Gastrocnemius medialis (tissue), 4 donors: Measurements from ENCODE around the gene MATN1. TPM values are rescaled to one million over a fixed set of nuclear protein-coding genes. Genes with fewer than 3 reads are reported as not detected.

Experiments
- ATAC-seq, 2 donors: fragments of 150-250 bp; one replicate each; pipeline ENCODE4 v1.9.1; 2016
- DNase-seq, 2 donors: peaks; one replicate each; pipeline ENCODE4 v3.0.0-alpha.2; 2019
- H3K27ac ChIP-seq, 4 donors: fragments of 200-600 bp; sonication (generic); 1 replicate in 1 of 4; 2 replicates in 3 of 4; pipeline ENCODE4 v1.5.1; 2016 to 2018; ENCODE audit warnings: mild to moderate bottlenecking in 2 of 4, moderate library complexity in 1 of 4
- H3K27me3 ChIP-seq, 3 donors: fragments of 200-600 bp; sonication (generic) in 2 of 3; 1 replicate in 1 of 3; 2 replicates in 2 of 3; pipeline versions ENCODE4 v1.5.1 to v1.6.0; 2016 to 2019; ENCODE audit warnings: mild to moderate bottlenecking in 1 of 3, moderate library complexity in 1 of 3
- H3K36me3 ChIP-seq, 2 donors: fragments of 200-600 bp; sonication (generic) in 1 of 2; one replicate each; pipeline ENCODE4 v1.5.1; 2017 to 2018
- H3K4me1 ChIP-seq, 2 donors: fragments of 200-600 bp; sonication (generic) in 1 of 2; one replicate each; pipeline ENCODE4 v1.5.1; 2016 to 2017; ENCODE audit warnings: mild to moderate bottlenecking in 2 of 2
- H3K4me3 ChIP-seq, 4 donors: fragments of 200-600 bp; sonication (generic) in 3 of 4; 1 replicate in 1 of 4; 2 replicates in 3 of 4; pipeline ENCODE4 v1.5.1; 2016 to 2019; ENCODE audit warnings: mild to moderate bottlenecking in 2 of 4
- H3K9me3 ChIP-seq, 3 donors: fragments of 200-600 bp; sonication (generic) in 2 of 3; 1 replicate in 1 of 3; 2 replicates in 2 of 3; pipeline ENCODE4 v1.5.1; 2016 to 2019
- CTCF ChIP-seq, 5 experiments: fragments of 450-650 bp in 3 of 5; fragments of 200-600 bp in 2 of 5; sonication (generic) in 2 of 5; IDR thresholded peaks in 4 of 5; conservative IDR thresholded peaks in 1 of 5; 1 replicate in 4 of 5; 2 replicates in 1 of 5; pipeline ENCODE4 v1.5.1; 2016 to 2019; ENCODE audit warnings: antibody characterized with exemption in 5 of 5, mild to moderate bottlenecking in 3 of 5, moderate library complexity in 3 of 5
- POLR2A ChIP-seq, 2 donors: fragments of 450-650 bp; IDR thresholded peaks; one replicate each; pipeline ENCODE4 v1.6.1; 2017; ENCODE audit warnings: antibody characterized with exemption in 2 of 2, mild to moderate bottlenecking in 2 of 2, moderate library complexity in 2 of 2
- in situ Hi-C, 4 donors: fragments of 200-750 bp; cut with MboI; loops; one replicate each; pipeline versions ENCODE4 v1.15.0 to v1.8.0; 2017; ENCODE audit warnings: low sequenced_read_pairs in 4 of 4
- intact Hi-C: fragments of 100-400 bp; cut with DNase I; formaldehyde crosslinking; loops from one replicate; pipeline ENCODE4 v1.15.1; 2023; ENCODE audit warnings: low total_unique reads
- total RNA-seq, 4 donors: library from RNA; depleted of rRNA; stranded (reverse); fragments of >200 nt; gene quantifications; one replicate each; pipeline versions ENCODE4 v1.1.0 to v1.2.3, GENCODE V29; 2016

The MATN1 gene
- total RNA-seq, 4 donors from 2014 or later, result not detected

DNA sequence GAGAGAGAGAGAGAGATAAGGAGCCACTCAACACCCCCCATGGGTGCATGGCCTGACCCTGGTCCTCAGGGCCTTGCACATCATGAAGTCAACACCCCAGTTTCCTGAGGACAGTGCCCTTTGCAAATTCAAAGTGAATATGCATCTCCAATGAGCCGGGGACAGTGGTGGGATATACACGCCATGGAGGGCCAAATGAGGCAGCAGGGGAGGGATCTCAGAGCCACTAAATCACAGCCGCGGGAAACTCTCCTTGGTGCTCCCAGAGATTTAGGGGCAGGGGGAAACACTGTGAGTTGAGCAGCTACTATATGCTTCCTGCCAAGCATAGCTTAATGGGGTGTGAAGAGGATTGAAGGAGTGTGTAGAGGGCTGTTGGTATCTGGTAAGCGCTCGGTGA is 35.5 kb downstream of the MATN1 start:
- TF ChIP-seq CTCF (IDR thresholded peaks at IDR 0.05 in 4 of 5, conservative IDR thresholded peaks at IDR 0.05 in 1 of 5), result no peak
- no peaks in the 10 kb centered on the region for H3K4me1 ChIP-seq
- no peak overlapping the region for H3K4me3 ChIP-seq
- H3K36me3 ChIP-seq, result no peaks in the 10 kb centered on the region
- in situ Hi-C loops (loop anchor here in 3 of 4 donors (25.0 kb wide), 4 partner anchors 901 to 1901 kb away; partner anchors contain the start of genes MECR (in 1 of the 3) and PTPRU (in 1 of the 3)), intact Hi-C loops (no loop called here)
- ATAC-seq, result no peak
- H3K27me3 ChIP-seq, result peaks cover 29 to 31% (median 29%) of the 10 kb centered on the region in 3 donors
- no peak overlapping the region for H3K27ac ChIP-seq
- DNase-seq, result no peak
- no peaks in the 10 kb centered on the region for H3K9me3 ChIP-seq

GRCh38 chr1:30686236-30686935 is 37.0 kb downstream of the MATN1 start:
- intact Hi-C loops, result no loop called here
- no peak overlapping the region for H3K27ac ChIP-seq
- no peak overlapping the region for H3K4me3 ChIP-seq
- in situ Hi-C loops, result loop anchor here in 3 of 4 donors (25.0 kb wide), 4 partner anchors 899 to 1899 kb away; partner anchors contain the start of genes MECR (in 1 of the 3) and PTPRU (in 1 of the 3)
- DNase-seq (no peak), ATAC-seq (no peak)
- peaks cover 29 to 33% (median 31%) of the 10 kb centered on the region in 3 donors for H3K27me3 ChIP-seq
- H3K4me1 ChIP-seq, result no peaks in the 10 kb centered on the region
- H3K36me3 ChIP-seq, result no peaks in the 10 kb centered on the region
- no peaks in the 10 kb centered on the region for H3K9me3 ChIP-seq
- no peak for TF ChIP-seq CTCF (IDR thresholded peaks at IDR 0.05 in 4 of 5, conservative IDR thresholded peaks at IDR 0.05 in 1 of 5)

DNA sequence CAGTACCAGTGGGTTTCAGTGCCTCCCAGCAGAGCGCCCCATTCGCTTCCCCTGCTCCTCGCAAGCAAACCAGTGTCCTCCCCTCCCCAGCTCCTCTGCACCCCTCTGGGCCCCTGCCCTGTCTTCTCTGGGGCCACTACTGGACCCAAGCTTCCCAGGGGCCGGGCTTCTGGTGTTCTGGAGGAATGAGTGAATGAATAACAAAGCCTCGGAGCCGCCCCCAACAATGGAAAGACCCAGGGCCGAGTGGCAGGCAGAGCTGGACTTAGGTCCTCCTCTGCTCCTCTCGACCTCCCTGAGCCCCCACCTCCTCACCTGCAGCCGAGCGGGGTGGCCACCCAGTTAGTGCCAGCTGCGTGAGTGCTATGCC is 37.6 kb downstream of the MATN1 start:
- Histone ChIP-seq H3K4me3 (no peak overlapping the region), H3K4me1 (no peaks in the 10 kb centered on the region), H3K27me3 (peaks cover 29 to 36% (median 31%) of the 10 kb centered on the region in 3 donors), H3K9me3 (no peaks in the 10 kb centered on the region), H3K36me3 (no peaks in the 10 kb centered on the region), H3K27ac (no peak overlapping the region)
- in situ Hi-C loops, result loop anchor here in 3 of 4 donors (25.0 kb wide), 4 partner anchors 898 to 1898 kb away; partner anchors contain the start of genes MECR (in 1 of the 3) and PTPRU (in 1 of the 3)
- DNase-seq (no peak), ATAC-seq (no peak)
- intact Hi-C loops, result no loop called here
- TF ChIP-seq POLR2A (IDR thresholded peaks at IDR 0.05) (no peak), CTCF (IDR thresholded peaks at IDR 0.05 in 4 of 5, conservative IDR thresholded peaks at IDR 0.05 in 1 of 5) (no peak)

- DNase-seq, result no peak
Observed at GRCh38 chr1:30684881-30685795, 38.2 kb downstream of the MATN1 start.

More at GRCh38 chr1:30684881-30685795, 38.2 kb downstream of the MATN1 start:
- no peak for ATAC-seq
- H3K4me3 ChIP-seq, result no peak overlapping the region
- no peak overlapping the region for H3K27ac ChIP-seq
- H3K4me1 ChIP-seq, result no peaks in the 10 kb centered on the region
- no peaks in the 10 kb centered on the region for H3K36me3 ChIP-seq
- H3K27me3 ChIP-seq, result peaks cover 31 to 40% (median 32%) of the 10 kb centered on the region in 3 donors
- in situ Hi-C loops (loop anchor here in 3 of 4 donors (25.0 kb wide), 4 partner anchors 898 to 1898 kb away; partner anchors contain the start of genes MECR (in 1 of the 3) and PTPRU (in 1 of the 3)), intact Hi-C loops (loop anchor here (5.0 kb wide), 1 partner anchor 938 kb away; no protein-coding TSS in a partner anchor)
- no peak for TF ChIP-seq CTCF (IDR thresholded peaks at IDR 0.05 in 4 of 5, conservative IDR thresholded peaks at IDR 0.05 in 1 of 5)
- no peak for TF ChIP-seq POLR2A (IDR thresholded peaks at IDR 0.05)
- H3K9me3 ChIP-seq, result no peaks in the 10 kb centered on the region
